H9 (cell line): Measurements from ENCODE around the gene CUBN. TPM values are rescaled to one million over a fixed set of nuclear protein-coding genes. Genes with fewer than 3 reads are reported as not detected.

Source experiments
- DNase-seq: peaks from one replicate; pipeline ENCODE4 v3.0.0-alpha.2; 2017
- H2AFZ ChIP-seq: one replicate; pipeline ENCODE4 v1.6.1; 2013; ENCODE audit warnings: mild to moderate bottlenecking, low read length, control low read depth, moderate library complexity
- H2AK5ac ChIP-seq: 2 replicates; pipeline ENCODE4 v1.6.1; 2013; ENCODE audit warnings: low read length, control low read depth, mixed read lengths; ENCODE audit not compliant: insufficient read length
- H2BK120ac ChIP-seq: one replicate; pipeline ENCODE4 v1.6.1; 2013; ENCODE audit warnings: low read depth, mild to moderate bottlenecking, low read length, control low read depth, inconsistent platforms; ENCODE audit not compliant: poor library complexity, severe bottlenecking
- H2BK12ac ChIP-seq: 2 replicates; pipeline ENCODE4 v1.6.1; 2013; ENCODE audit warnings: low read length, control low read depth, mixed read lengths, low read depth; ENCODE audit not compliant: insufficient read length
- H2BK15ac ChIP-seq: 2 replicates; pipeline ENCODE4 v1.6.1; 2013; ENCODE audit warnings: low read depth, low read length, control low read depth
- H2BK20ac ChIP-seq: one replicate; pipeline ENCODE4 v1.6.1; 2013; ENCODE audit warnings: low read depth, mild to moderate bottlenecking, low read length, control low read depth, inconsistent platforms; ENCODE audit not compliant: poor library complexity, severe bottlenecking
- H2BK5ac ChIP-seq: 2 replicates; pipeline ENCODE4 v1.6.1; 2013; ENCODE audit warnings: low read length, control low read depth, mixed read lengths; ENCODE audit not compliant: insufficient read length
- H3K14ac ChIP-seq: 2 replicates; pipeline ENCODE4 v1.6.1; 2013; ENCODE audit warnings: low read length, control low read depth; ENCODE audit not compliant: insufficient read depth
- H3K18ac ChIP-seq: 2 replicates; pipeline ENCODE4 v1.6.1; 2013; ENCODE audit warnings: low read depth, mild to moderate bottlenecking, mixed read lengths, low read length, control low read depth; ENCODE audit not compliant: insufficient read length
- H3K23ac ChIP-seq: 2 replicates; pipeline ENCODE4 v1.6.1; 2013; ENCODE audit warnings: low read length, control low read depth, mixed read lengths, low read depth; ENCODE audit not compliant: insufficient read length
- H3K23me2 ChIP-seq: 2 replicates; pipeline ENCODE4 v1.6.1; 2013; ENCODE audit warnings: low read depth, mild to moderate bottlenecking, mixed read lengths, low read length, control low read depth; ENCODE audit not compliant: insufficient read length, poor library complexity, severe bottlenecking
- H3K27ac ChIP-seq: 2 replicates; pipeline ENCODE4 v1.5.1; 2013; ENCODE audit warnings: low read length, control low read depth, mixed read lengths, low read depth; ENCODE audit not compliant: insufficient read length
- H3K27me3 ChIP-seq: 2 replicates; pipeline ENCODE4 v1.6.1; 2013; ENCODE audit warnings: low read length, control low read depth, inconsistent platforms; ENCODE audit not compliant: insufficient read depth
- H3K4ac ChIP-seq: 2 replicates; pipeline ENCODE4 v1.6.1; 2013; ENCODE audit warnings: low read depth, mild to moderate bottlenecking, control low read depth, inconsistent platforms, low read length, moderate library complexity
- H3K4me1 ChIP-seq: 2 replicates; pipeline ENCODE4 v1.6.1; 2013; ENCODE audit warnings: low read length, control low read depth, inconsistent platforms; ENCODE audit not compliant: insufficient read depth
- H3K4me2 ChIP-seq: 2 replicates; pipeline ENCODE4 v1.6.1; 2013; ENCODE audit warnings: low read length, control low read depth, mixed read lengths; ENCODE audit not compliant: insufficient read length, insufficient read depth
- H3K56ac ChIP-seq: 2 replicates; pipeline ENCODE4 v1.6.1; 2013; ENCODE audit warnings: low read depth, mild to moderate bottlenecking, mixed read lengths, low read length, control low read depth; ENCODE audit not compliant: insufficient read length
- H3K79me1 ChIP-seq: 2 replicates; pipeline ENCODE4 v1.6.1; 2013; ENCODE audit warnings: low read depth, mild to moderate bottlenecking, moderate library complexity, low read length, control low read depth, inconsistent platforms; ENCODE audit not compliant: insufficient read depth, poor library complexity, severe bottlenecking
- H3K79me2 ChIP-seq: 2 replicates; pipeline ENCODE4 v1.6.1; 2013; ENCODE audit warnings: low read length, control low read depth, inconsistent platforms; ENCODE audit not compliant: insufficient read depth
- H3K9ac ChIP-seq: 2 replicates; pipeline ENCODE4 v1.6.1; 2013; ENCODE audit warnings: low read length, control low read depth, mixed read lengths; ENCODE audit not compliant: insufficient read length; ENCODE audit errors: extremely low read depth
- H3K9me3 ChIP-seq: one replicate; pipeline ENCODE4 v1.6.1; 2013; ENCODE audit warnings: low read depth, low read length, inconsistent platforms; ENCODE audit not compliant: control insufficient read depth
- H3T11ph ChIP-seq: one replicate; pipeline ENCODE4 v1.6.1; 2013; ENCODE audit warnings: mild to moderate bottlenecking, low read length, control low read depth, inconsistent platforms
- H4K20me1 ChIP-seq: one replicate; pipeline ENCODE4 v1.6.1; 2013; ENCODE audit not compliant: control insufficient read depth, insufficient read length, insufficient read depth
- H4K5ac ChIP-seq: 2 replicates; pipeline ENCODE4 v1.6.1; 2013; ENCODE audit warnings: low read depth, mild to moderate bottlenecking, mixed read lengths, low read length, control low read depth; ENCODE audit not compliant: insufficient read length
- H4K8ac ChIP-seq: replicated peaks from 2 replicates; pipeline ENCODE4 v1.6.1; 2013; ENCODE audit warnings: low read length, control low read depth, mixed read lengths, low read depth; ENCODE audit not compliant: insufficient read length
- H4K91ac ChIP-seq: 2 replicates; pipeline ENCODE4 v1.6.1; 2013; ENCODE audit warnings: low read depth, mild to moderate bottlenecking, moderate library complexity, mixed read lengths, low read length, control low read depth; ENCODE audit not compliant: insufficient read length
- H3K27ac Mint-ChIP-seq, 3 experiments: 2 replicates in 2 of 3; 3 replicates in 1 of 3; pipeline ENCODE4 v1.8.0; 2020 to 2021; ENCODE audit warnings: mixed read lengths in 3 of 3, mild to moderate bottlenecking in 1 of 3, moderate library complexity in 1 of 3
- H3K27me3 Mint-ChIP-seq: 2 replicates; pipeline ENCODE4 v1.8.0; 2021; ENCODE audit warnings: low read depth, mild to moderate bottlenecking, moderate library complexity, mixed read lengths
- H3K36me3 Mint-ChIP-seq, 3 experiments: 2 replicates in 2 of 3; 3 replicates in 1 of 3; pipeline ENCODE4 v1.8.0; 2020 to 2021; ENCODE audit warnings: low read depth in 3 of 3, mixed read lengths in 3 of 3; ENCODE audit not compliant: insufficient read depth in 1 of 3
- H3K4me1 Mint-ChIP-seq, 2 experiments: 2 replicates each; pipeline ENCODE4 v1.8.0; 2020; ENCODE audit warnings: mixed read lengths in 2 of 2
- H3K4me3 Mint-ChIP-seq, 2 experiments: 2 replicates in 1 of 2; 3 replicates in 1 of 2; pipeline ENCODE4 v1.8.0; 2020 to 2021; ENCODE audit warnings: mild to moderate bottlenecking in 2 of 2, mixed read lengths in 2 of 2, moderate library complexity in 1 of 2
- H3K9me3 Mint-ChIP-seq, 2 experiments: 2 replicates in 1 of 2; 3 replicates in 1 of 2; pipeline ENCODE4 v1.8.0; 2020; ENCODE audit warnings: mild to moderate bottlenecking in 2 of 2, mixed read lengths in 2 of 2, moderate library complexity in 1 of 2
- WGBS: extraction: QIAGEN DNeasy Blood & Tissue Kit; methylation state at CpG from one replicate; pipeline ENCODE4 v1.1.7; 2013; ENCODE audit warnings: missing lambda C conversion rate, low lambda C conversion rate, mixed read lengths; ENCODE audit not compliant: insufficient read length; ENCODE audit errors: extremely low coverage; 5-methylcytosine and 5-hydroxymethylcytosine counted together
- total RNA-seq: library from RNA; stranded (reverse); gene quantifications from 2 replicates; pipeline ENCODE4 v1.2.1, GENCODE V29; 2021
- TF ChIP-seq, protein P1 (sequence below): fragments of 200-600 bp; sonication (generic); conservative IDR thresholded peaks from 3 replicates; pipeline ENCODE4 v1.8.0; 2021; ENCODE audit warnings: antibody characterized with exemption, mild to moderate bottlenecking

Gene CUBN
- total RNA-seq, 1 experiment from 2014 or later, result 0.26 TPM

- Histone ChIP-seq H2BK12ac (no peak overlapping the region), H4K8ac (no peak overlapping the region), H2BK120ac (no peak overlapping the region), H3K79me1 (no peaks in the 10 kb centered on the region), H4K20me1 (no peaks in the 10 kb centered on the region), H3K23ac (no peak overlapping the region), H2BK5ac (no peak overlapping the region), H2AFZ (no peak overlapping the region), H4K91ac (no peak overlapping the region), H2BK15ac (no peak overlapping the region), H4K5ac (no peak overlapping the region), H3K79me2 (no peaks in the 10 kb centered on the region), H3K27ac (no peak overlapping the region), H3K14ac (no peak overlapping the region), H3T11ph (no peak overlapping the region), H2AK5ac (no peak overlapping the region), H3K9ac (no peak overlapping the region), H3K27me3 (no peaks in the 10 kb centered on the region), H3K4ac (no peak overlapping the region), H3K23me2 (no peaks in the 10 kb centered on the region), H2BK20ac (no peak overlapping the region), H3K4me1 (no peaks in the 10 kb centered on the region), H3K18ac (no peak overlapping the region), H3K4me2 (no peak overlapping the region), H3K9me3 (no peaks in the 10 kb centered on the region), H3K56ac (no peak overlapping the region)
- WGBS, result no CpG with 5 or more reads among the region's 4 CpGs
- no peak overlapping the region for H3K27ac Mint-ChIP-seq
- H3K9me3 Mint-ChIP-seq, result no peaks in the 10 kb centered on the region
- H3K27me3 Mint-ChIP-seq, result no peaks in the 10 kb centered on the region; the same call in 1 of the 2 replicates
- TF ChIP-seq, protein P1, sequence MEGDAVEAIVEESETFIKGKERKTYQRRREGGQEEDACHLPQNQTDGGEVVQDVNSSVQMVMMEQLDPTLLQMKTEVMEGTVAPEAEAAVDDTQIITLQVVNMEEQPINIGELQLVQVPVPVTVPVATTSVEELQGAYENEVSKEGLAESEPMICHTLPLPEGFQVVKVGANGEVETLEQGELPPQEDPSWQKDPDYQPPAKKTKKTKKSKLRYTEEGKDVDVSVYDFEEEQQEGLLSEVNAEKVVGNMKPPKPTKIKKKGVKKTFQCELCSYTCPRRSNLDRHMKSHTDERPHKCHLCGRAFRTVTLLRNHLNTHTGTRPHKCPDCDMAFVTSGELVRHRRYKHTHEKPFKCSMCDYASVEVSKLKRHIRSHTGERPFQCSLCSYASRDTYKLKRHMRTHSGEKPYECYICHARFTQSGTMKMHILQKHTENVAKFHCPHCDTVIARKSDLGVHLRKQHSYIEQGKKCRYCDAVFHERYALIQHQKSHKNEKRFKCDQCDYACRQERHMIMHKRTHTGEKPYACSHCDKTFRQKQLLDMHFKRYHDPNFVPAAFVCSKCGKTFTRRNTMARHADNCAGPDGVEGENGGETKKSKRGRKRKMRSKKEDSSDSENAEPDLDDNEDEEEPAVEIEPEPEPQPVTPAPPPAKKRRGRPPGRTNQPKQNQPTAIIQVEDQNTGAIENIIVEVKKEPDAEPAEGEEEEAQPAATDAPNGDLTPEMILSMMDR, result no peak
- H3K4me1 Mint-ChIP-seq, result peaks cover 10 to 15% of the 10 kb centered on the region in 2 experiments
- DNase-seq, result no peak
- no peak overlapping the region for H3K4me3 Mint-ChIP-seq
- H3K36me3 Mint-ChIP-seq, result no peaks in the 10 kb centered on the region
Observed at GRCh38 chr10:16941870-16942269, 187.7 kb downstream of the CUBN start.
